WERI-Rb-1 (cell line): ENCODE measurements around the gene IGF2BP2.

ENCODE experiments used
- DNase-seq: peaks from one replicate; pipeline ENCODE4 v3.0.0-alpha.2; 2020
- H3K27ac ChIP-seq: fragments of 250-450 bp; sonication (Bioruptor Pico); 2 replicates; pipeline ENCODE4 v1.5.1; 2020; ENCODE audit warnings: mild to moderate bottlenecking, moderate library complexity
- H3K27me3 ChIP-seq: fragments of 250-450 bp; sonication (Bioruptor Pico); 2 replicates; pipeline ENCODE4 v1.5.1; 2021; ENCODE audit warnings: mild to moderate bottlenecking, low read depth, moderate library complexity; ENCODE audit not compliant: insufficient read depth, severe bottlenecking
- H3K36me3 ChIP-seq: fragments of 250-450 bp; sonication (Bioruptor Pico); 2 replicates; pipeline ENCODE4 v1.5.1; 2020; ENCODE audit warnings: mild to moderate bottlenecking, moderate library complexity
- H3K4me3 ChIP-seq: 2 replicates; pipeline ENCODE4 v1.5.1; 2011; ENCODE audit warnings: low read depth, mild to moderate bottlenecking, control low read depth, low read length
- H3K9me3 ChIP-seq: fragments of 250-450 bp; sonication (Bioruptor Pico); 2 replicates; pipeline ENCODE4 v1.5.1; 2021; ENCODE audit warnings: mild to moderate bottlenecking, moderate library complexity; ENCODE audit not compliant: severe bottlenecking
- TF ChIP-seq, protein P1 (sequence below): IDR thresholded peaks from 2 replicates; pipeline ENCODE4 v1.5.1; 2011; ENCODE audit warnings: low read depth, mild to moderate bottlenecking, control low read depth, inconsistent platforms, low read length

Gene IGF2BP2

DNA sequence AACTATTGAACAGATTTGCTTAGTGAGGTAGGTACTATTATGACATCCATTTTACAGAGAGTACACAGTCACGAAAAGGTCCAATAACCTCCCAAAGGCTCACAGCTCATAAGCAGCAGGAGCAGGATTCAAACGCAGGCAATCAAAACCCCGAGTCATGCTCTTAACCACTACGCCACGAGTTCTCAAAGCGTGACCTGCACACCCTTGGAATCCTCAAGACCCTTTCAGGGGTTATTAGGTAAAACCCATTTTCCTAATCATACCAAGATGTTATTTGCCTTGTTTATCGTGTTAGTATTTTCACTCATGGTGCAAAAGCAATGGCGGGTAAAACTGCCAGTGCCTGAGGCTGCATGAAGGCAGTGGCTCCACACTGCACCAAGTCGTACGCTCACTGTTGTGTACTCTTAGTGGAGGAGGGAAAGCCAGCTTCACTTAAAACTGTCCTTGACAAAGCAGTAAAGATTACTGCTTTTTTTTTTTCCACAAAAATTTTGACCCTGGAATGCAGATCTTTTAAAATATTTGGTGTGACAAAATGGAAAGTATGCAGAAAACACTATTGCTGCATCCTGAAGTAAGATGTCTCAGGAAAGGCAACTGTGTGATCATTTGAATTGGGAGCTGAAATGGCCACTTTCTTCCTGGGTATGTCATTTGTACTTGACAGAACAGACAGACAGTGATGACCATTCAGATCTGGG is 96.1 kb downstream of the IGF2BP2 start:
- Histone ChIP-seq H3K36me3 (no peaks in the 10 kb centered on the region), H3K27me3 (no peaks in the 10 kb centered on the region), H3K4me3 (no peak overlapping the region), H3K27ac (no peak overlapping the region), H3K9me3 (no peaks in the 10 kb centered on the region)
- TF ChIP-seq, protein P1, sequence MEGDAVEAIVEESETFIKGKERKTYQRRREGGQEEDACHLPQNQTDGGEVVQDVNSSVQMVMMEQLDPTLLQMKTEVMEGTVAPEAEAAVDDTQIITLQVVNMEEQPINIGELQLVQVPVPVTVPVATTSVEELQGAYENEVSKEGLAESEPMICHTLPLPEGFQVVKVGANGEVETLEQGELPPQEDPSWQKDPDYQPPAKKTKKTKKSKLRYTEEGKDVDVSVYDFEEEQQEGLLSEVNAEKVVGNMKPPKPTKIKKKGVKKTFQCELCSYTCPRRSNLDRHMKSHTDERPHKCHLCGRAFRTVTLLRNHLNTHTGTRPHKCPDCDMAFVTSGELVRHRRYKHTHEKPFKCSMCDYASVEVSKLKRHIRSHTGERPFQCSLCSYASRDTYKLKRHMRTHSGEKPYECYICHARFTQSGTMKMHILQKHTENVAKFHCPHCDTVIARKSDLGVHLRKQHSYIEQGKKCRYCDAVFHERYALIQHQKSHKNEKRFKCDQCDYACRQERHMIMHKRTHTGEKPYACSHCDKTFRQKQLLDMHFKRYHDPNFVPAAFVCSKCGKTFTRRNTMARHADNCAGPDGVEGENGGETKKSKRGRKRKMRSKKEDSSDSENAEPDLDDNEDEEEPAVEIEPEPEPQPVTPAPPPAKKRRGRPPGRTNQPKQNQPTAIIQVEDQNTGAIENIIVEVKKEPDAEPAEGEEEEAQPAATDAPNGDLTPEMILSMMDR, result no peak
- DNase-seq, result no peak

GRCh38 chr3:185727873-185728272 is 97.0 kb downstream of the IGF2BP2 start:
- no peaks in the 10 kb centered on the region for H3K36me3 ChIP-seq
- H3K27ac ChIP-seq, result no peak overlapping the region
- no peaks in the 10 kb centered on the region for H3K9me3 ChIP-seq
- H3K4me3 ChIP-seq, result no peak overlapping the region
- TF ChIP-seq, protein P1, result no peak
- no peaks in the 10 kb centered on the region for H3K27me3 ChIP-seq
- no peak for DNase-seq

GRCh38 chr3:185726254-185726967 is 98.4 kb downstream of the IGF2BP2 start:
- H3K27ac ChIP-seq, result no peak overlapping the region
- DNase-seq, result no peak

DNA sequence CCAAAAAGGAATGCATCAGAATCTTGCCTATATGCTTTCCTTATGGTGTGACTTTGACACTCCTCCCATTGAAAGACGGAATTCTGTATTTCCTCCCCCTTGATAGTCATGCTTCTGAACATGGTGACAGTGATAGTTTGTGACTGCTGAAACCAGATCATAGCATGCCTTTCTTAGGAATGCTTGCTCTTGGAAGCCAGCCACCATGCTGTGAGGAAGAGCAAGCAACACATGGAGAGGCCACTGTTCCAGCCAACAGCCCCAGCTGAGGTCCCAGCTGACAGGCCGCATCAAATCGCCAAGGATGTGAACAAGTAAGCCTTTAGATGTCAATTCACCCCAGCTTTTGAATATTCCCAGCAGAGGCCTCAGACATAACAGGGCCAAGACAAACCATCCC is 100.1 kb downstream of the IGF2BP2 start:
- no peak overlapping the region for H3K4me3 ChIP-seq
- no peak for DNase-seq
- H3K9me3 ChIP-seq, result no peaks in the 10 kb centered on the region
- no peaks in the 10 kb centered on the region; the same call in 1 of the 2 replicates for H3K36me3 ChIP-seq
- H3K27ac ChIP-seq, result no peak overlapping the region
- TF ChIP-seq, protein P1, result no peak
- H3K27me3 ChIP-seq, result no peaks in the 10 kb centered on the region

More at GRCh38 chr3:185726254-185726967, 98.4 kb downstream of the IGF2BP2 start:
- Histone ChIP-seq H3K4me3 (no peak overlapping the region), H3K36me3 (no peaks in the 10 kb centered on the region), H3K27me3 (no peaks in the 10 kb centered on the region), H3K9me3 (no peaks in the 10 kb centered on the region)
- TF ChIP-seq, protein P1, result no peak

- Histone ChIP-seq H3K9me3 (no peaks in the 10 kb centered on the region), H3K27me3 (no peaks in the 10 kb centered on the region), H3K36me3 (no peaks in the 10 kb centered on the region; the same call in 1 of the 2 replicates), H3K4me3 (no peak overlapping the region), H3K27ac (no peak overlapping the region)
- no peak for DNase-seq
- TF ChIP-seq, protein P1, result no peak
Observed at GRCh38 chr3:185724251-185724650, 100.6 kb downstream of the IGF2BP2 start.
